CD14-positive monocyte (primary cell): ENCODE data around the gene MPEG1. TPM values are rescaled to one million over a fixed set of nuclear protein-coding genes. Genes with fewer than 3 reads are reported as not detected.

Experiments used
- DNase-seq, 3 donors: peaks; one replicate each; pipeline ENCODE4 v3.0.0-alpha.2; 2011 to 2022
- H2AFZ ChIP-seq: 2 replicates; pipeline ENCODE4 v1.6.0; 2012; ENCODE audit warnings: mild to moderate bottlenecking, low read depth, low read length, inconsistent platforms; ENCODE audit not compliant: insufficient read depth, poor library complexity, severe bottlenecking
- H3K27ac ChIP-seq, 2 donors: 1 replicate in 1 of 2; 2 replicates in 1 of 2; pipeline ENCODE4 v1.5.1; 2012 to 2013; ENCODE audit warnings: low read length in 2 of 2, control low read depth in 1 of 2, inconsistent platforms in 1 of 2, low read depth in 1 of 2, mild to moderate bottlenecking in 1 of 2
- H3K27me3 ChIP-seq, 2 donors: one replicate each; pipeline versions ENCODE4 v1.6.0 to v1.6.1; 2011 to 2013; ENCODE audit warnings: low read length in 2 of 2; ENCODE audit not compliant: control insufficient read depth in 2 of 2, insufficient read depth in 2 of 2
- H3K36me3 ChIP-seq, 2 donors: replicated peaks in 1 of 2; 1 replicate in 1 of 2; 2 replicates in 1 of 2; pipeline versions ENCODE4 v1.5.1 to v1.6.1; 2012 to 2013; ENCODE audit warnings: low read length in 2 of 2, control low read depth in 1 of 2, inconsistent platforms in 1 of 2, mild to moderate bottlenecking in 1 of 2; ENCODE audit not compliant: insufficient read depth in 2 of 2, control insufficient read depth in 1 of 2
- H3K4me1 ChIP-seq, 2 donors: 1 replicate in 1 of 2; 2 replicates in 1 of 2; pipeline versions ENCODE4 v1.5.1 to v1.6.1; 2012 to 2013; ENCODE audit warnings: low read length in 2 of 2, control low read depth in 1 of 2, inconsistent platforms in 1 of 2, mild to moderate bottlenecking in 1 of 2, moderate library complexity in 1 of 2; ENCODE audit not compliant: insufficient read depth in 2 of 2, control insufficient read depth in 1 of 2
- H3K4me2 ChIP-seq: replicated peaks from 2 replicates; pipeline ENCODE3; 2012; ENCODE audit warnings: low read length, moderate library complexity, mild to moderate bottlenecking; ENCODE audit not compliant: poor library complexity, severe bottlenecking; ENCODE audit errors: extremely low read depth
- H3K4me3 ChIP-seq, 3 experiments: fragments of 200-600 bp in 1 of 3; sonication (generic) in 1 of 3; replicated peaks in 1 of 3; 1 replicate in 2 of 3; 2 replicates in 1 of 3; pipeline ENCODE4 v1.5.1; 2011 to 2013; ENCODE audit warnings: low read length in 3 of 3, mild to moderate bottlenecking in 3 of 3, control low read depth in 2 of 3, low read depth in 2 of 3, inconsistent platforms in 1 of 3, moderate library complexity in 1 of 3
- H3K79me2 ChIP-seq: 2 replicates; pipeline ENCODE4 v1.6.0; 2012; ENCODE audit warnings: mild to moderate bottlenecking, control low read depth, inconsistent platforms, low read length, moderate library complexity; ENCODE audit not compliant: insufficient read depth
- H3K9ac ChIP-seq: 2 replicates; pipeline ENCODE4 v1.6.0; 2017; ENCODE audit warnings: low read length, mild to moderate bottlenecking; ENCODE audit not compliant: insufficient read depth, poor library complexity, severe bottlenecking
- H3K9me3 ChIP-seq, 2 donors: replicated peaks in 1 of 2; 1 replicate in 1 of 2; 2 replicates in 1 of 2; pipeline versions ENCODE4 v1.5.1 to v1.6.1; 2012 to 2013; ENCODE audit warnings: low read length in 2 of 2, control low read depth in 1 of 2; ENCODE audit not compliant: control insufficient read depth in 1 of 2, insufficient read depth in 1 of 2
- H4K20me1 ChIP-seq: 2 replicates; pipeline ENCODE4 v1.6.0; 2012; ENCODE audit warnings: mild to moderate bottlenecking, low read length, control low read depth, moderate library complexity; ENCODE audit not compliant: insufficient read depth
- H3K27ac Mint-ChIP-seq, 7 donors: one replicate each; pipeline ENCODE4 v1.8.0; 2020; ENCODE audit warnings: mild to moderate bottlenecking in 7 of 7, mixed read lengths in 7 of 7, moderate library complexity in 6 of 7, inconsistent platforms in 2 of 7
- H3K27me3 Mint-ChIP-seq, 3 donors: one replicate each; pipeline ENCODE4 v1.8.0; 2021 to 2022; ENCODE audit warnings: low read depth in 3 of 3, mild to moderate bottlenecking in 3 of 3, mixed read lengths in 3 of 3, moderate library complexity in 3 of 3, inconsistent platforms in 1 of 3
- H3K36me3 Mint-ChIP-seq, 2 donors: one replicate each; pipeline ENCODE4 v1.8.0; 2020; ENCODE audit warnings: mixed read lengths in 2 of 2, inconsistent platforms in 1 of 2, mild to moderate bottlenecking in 1 of 2
- H3K4me1 Mint-ChIP-seq: one replicate; pipeline ENCODE4 v1.8.0; 2020; ENCODE audit warnings: mild to moderate bottlenecking, mixed read lengths
- H3K4me3 Mint-ChIP-seq, 2 donors: one replicate each; pipeline ENCODE4 v1.8.0; 2020; ENCODE audit warnings: mild to moderate bottlenecking in 2 of 2, mixed read lengths in 2 of 2, moderate library complexity in 1 of 2
- H3K9me3 Mint-ChIP-seq, 7 donors: one replicate each; pipeline ENCODE4 v1.8.0; 2020 to 2022; ENCODE audit warnings: mixed read lengths in 7 of 7, mild to moderate bottlenecking in 6 of 7, moderate library complexity in 6 of 7, inconsistent platforms in 2 of 7
- WGBS: methylation state at CpG from one replicate; pipeline ENCODE4 v1.1.5; 2013; ENCODE audit warnings: missing lambda C conversion rate; ENCODE audit not compliant: insufficient coverage; 5-methylcytosine and 5-hydroxymethylcytosine counted together
- intact Hi-C, 2 donors: fragments of 100-400 bp; cut with micrococcal nuclease; formaldehyde crosslinking; loops; one replicate each; pipeline versions ENCODE4 v1.15.0 to v1.15.1; 2023
- polyA plus RNA-seq, 3 donors: library from polyadenylated mRNA; depleted of rRNA in 1 of 3; unstranded in 2 of 3; stranded (reverse) in 1 of 3; fragments of 300-500 nt in 2 of 3; fragments of >200 nt in 1 of 3; fragmentation: Illumina TruSeq in 2 of 3; gene quantifications; 1 replicate in 2 of 3; 2 replicates in 1 of 3; pipeline ENCODE4 v1.2.3, GENCODE V29; 2012 to 2021
- TF ChIP-seq, protein P1 (sequence below): fragments of 200-600 bp; IDR thresholded peaks from one replicate; pipeline ENCODE4 v1.8.0; 2022; ENCODE audit warnings: antibody characterized with exemption, mild to moderate bottlenecking

Gene MPEG1
- polyA plus RNA-seq, 3 donors: 273 to 971 (median 691) TPM

DNA sequence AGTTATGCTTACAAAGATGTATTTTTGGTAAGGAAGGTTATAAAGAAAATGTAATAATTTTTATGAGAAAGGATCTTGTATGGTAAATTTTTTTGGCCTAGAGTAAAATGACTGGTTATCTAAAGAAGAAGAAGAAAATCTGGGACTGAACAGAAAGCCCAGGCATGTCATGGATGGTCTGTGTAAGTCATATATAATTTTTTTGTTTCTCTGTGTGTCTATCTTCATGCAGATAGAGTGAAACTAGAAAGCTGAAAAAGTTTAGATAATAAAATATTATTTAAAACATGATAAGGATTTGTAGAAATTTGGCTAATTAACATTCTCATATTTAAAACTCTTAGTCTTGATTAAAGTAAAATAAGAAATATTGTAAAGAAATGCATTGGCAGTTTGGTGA is 27.6 kb upstream of the MPEG1 start:
- Histone ChIP-seq H3K36me3 (no peaks in the 10 kb centered on the region), H3K4me2 (no peak overlapping the region), H4K20me1 (no peaks in the 10 kb centered on the region), H2AFZ (no peak overlapping the region), H3K9me3 (peaks cover 0 to 8% of the 10 kb centered on the region in 2 donors), H3K27ac (no peak overlapping the region), H3K79me2 (no peaks in the 10 kb centered on the region), H3K4me1 (peaks cover 3 to 23% of the 10 kb centered on the region in 2 donors), H3K4me3 (no peak overlapping the region), H3K9ac (no peak overlapping the region), H3K27me3 (no peaks in the 10 kb centered on the region)
- peaks cover 2 to 23% (median 12%) of the 10 kb centered on the region in 7 donors for H3K9me3 Mint-ChIP-seq
- DNase-seq: no peak
- H3K36me3 Mint-ChIP-seq: peaks cover 2 to 8% of the 10 kb centered on the region in 2 donors
- TF ChIP-seq, protein P1, sequence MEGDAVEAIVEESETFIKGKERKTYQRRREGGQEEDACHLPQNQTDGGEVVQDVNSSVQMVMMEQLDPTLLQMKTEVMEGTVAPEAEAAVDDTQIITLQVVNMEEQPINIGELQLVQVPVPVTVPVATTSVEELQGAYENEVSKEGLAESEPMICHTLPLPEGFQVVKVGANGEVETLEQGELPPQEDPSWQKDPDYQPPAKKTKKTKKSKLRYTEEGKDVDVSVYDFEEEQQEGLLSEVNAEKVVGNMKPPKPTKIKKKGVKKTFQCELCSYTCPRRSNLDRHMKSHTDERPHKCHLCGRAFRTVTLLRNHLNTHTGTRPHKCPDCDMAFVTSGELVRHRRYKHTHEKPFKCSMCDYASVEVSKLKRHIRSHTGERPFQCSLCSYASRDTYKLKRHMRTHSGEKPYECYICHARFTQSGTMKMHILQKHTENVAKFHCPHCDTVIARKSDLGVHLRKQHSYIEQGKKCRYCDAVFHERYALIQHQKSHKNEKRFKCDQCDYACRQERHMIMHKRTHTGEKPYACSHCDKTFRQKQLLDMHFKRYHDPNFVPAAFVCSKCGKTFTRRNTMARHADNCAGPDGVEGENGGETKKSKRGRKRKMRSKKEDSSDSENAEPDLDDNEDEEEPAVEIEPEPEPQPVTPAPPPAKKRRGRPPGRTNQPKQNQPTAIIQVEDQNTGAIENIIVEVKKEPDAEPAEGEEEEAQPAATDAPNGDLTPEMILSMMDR: no peak
- intact Hi-C loops: no loop called here
- no peaks in the 10 kb centered on the region for H3K27me3 Mint-ChIP-seq
- peaks cover 30% of the 10 kb centered on the region for H3K4me1 Mint-ChIP-seq
- H3K4me3 Mint-ChIP-seq: no peak overlapping the region
- H3K27ac Mint-ChIP-seq: no peak overlapping the region

DNA sequence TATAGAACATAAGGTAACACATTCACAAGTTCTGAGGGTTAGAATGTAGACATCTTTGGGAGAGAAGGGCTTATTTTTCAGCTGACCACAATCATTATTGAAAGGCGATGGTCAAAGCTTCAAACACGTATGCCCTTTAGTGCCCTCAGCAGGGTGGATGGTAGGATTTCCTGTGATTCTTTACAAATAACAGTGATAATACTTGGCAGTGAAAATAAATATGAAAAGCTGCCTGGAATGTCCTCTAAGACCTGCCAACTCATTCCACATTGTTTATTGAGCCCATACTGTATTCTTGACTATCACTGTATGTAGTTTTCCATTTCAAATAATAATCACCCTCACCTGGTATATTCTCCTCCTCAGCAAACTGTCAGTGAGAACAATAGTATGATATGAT is 13.7 kb upstream of the MPEG1 start:
- Mint-ChIP-seq H3K36me3 (peaks cover 3 to 4% of the 10 kb centered on the region in 2 donors), H3K4me3 (no peak overlapping the region), H3K4me1 (peaks cover 61% of the 10 kb centered on the region), H3K27me3 (peaks cover 0 to 1% (median 0%) of the 10 kb centered on the region in 3 donors), H3K9me3 (peaks cover 5 to 16% (median 7%) of the 10 kb centered on the region in 7 donors), H3K27ac (peak overlapping the region in 2 of 7 donors; percentile 37 to 98)
- Histone ChIP-seq H3K4me1 (peaks cover 49 to 53% of the 10 kb centered on the region in 2 donors), H2AFZ (no peak overlapping the region), H3K27ac (no peak overlapping the region), H4K20me1 (no peaks in the 10 kb centered on the region), H3K36me3 (no peaks in the 10 kb centered on the region), H3K4me2 (peak overlapping the region; percentile 5), H3K9ac (no peak overlapping the region), H3K9me3 (peaks cover 3 to 6% of the 10 kb centered on the region in 2 donors), H3K27me3 (no peaks in the 10 kb centered on the region), H3K4me3 (no peak overlapping the region), H3K79me2 (no peaks in the 10 kb centered on the region)
- DNase-seq: no peak
- no CpG with 5 or more reads among the region's 2 CpGs for WGBS
- TF ChIP-seq, protein P1: no peak
- intact Hi-C loops: no loop called here
